ENCODE measurements around the gene CYP2E1. TPM values are rescaled to one million over a fixed set of nuclear protein-coding genes. Genes with fewer than 3 reads are reported as not detected.
"Not testable (repeated sequence)": the region's sequence is repeated elsewhere in the genome, so short reads cannot be mapped to it uniquely, and the experiment has no call there.

CYP2E1 gene
- total RNA-seq: 3.4 TPM
- polyA plus RNA-seq: 2.6 TPM
- long read RNA-seq, donor 1: 0 reads
- long read RNA-seq, donor 2: 0 reads
- long read RNA-seq, donor 3: 0 reads
- long read RNA-seq, donor 4: 0 reads
- long read RNA-seq, donor 5: 0 reads
- long read RNA-seq, donor 6: 0 reads
- long read RNA-seq, donor 7: 0 reads
- long read RNA-seq, donor 8: 0 reads
- long read RNA-seq, donor 9: 0 reads
- long read RNA-seq, donor 10: 0 reads

GRCh38 chr10:133526957-133527588 is at the start of gene CYP2E1:
CYP2E1 (plus strand) TSS chr10:133527363; CDS start chr10:133527396, 33 bp downstream.
- H3K36me3 ChIP-seq (ENCODE audit: control insufficient read depth in 2 of 2, insufficient read depth in 2 of 2, low read length in 1 of 2): no peaks in the 10 kb centered on the region
- peak within 1 kb of the TSS in 1 of 2 donors; percentile 11 for H3K4me3 ChIP-seq (ENCODE audit: low read length in 2 of 2)
- H3K9me3 ChIP-seq (ENCODE audit: control insufficient read depth in 2 of 2, insufficient read depth in 1 of 2, low read length in 1 of 2): peaks cover 0 to 3% of the 10 kb centered on the region in 2 donors
- H3K27me3 ChIP-seq (ENCODE audit: control insufficient read depth in 2 of 2, insufficient read depth in 1 of 2, low read length in 1 of 2): peaks cover 42 to 49% of the 10 kb centered on the region in 2 donors
- no peak for DNase-seq (ENCODE audit: low read depth in 6 of 9, low spot score in 9 of 9)
- H3K4me1 ChIP-seq (ENCODE audit: control insufficient read depth in 2 of 2, insufficient read depth in 2 of 2, low read length in 2 of 2): no peaks in the 10 kb centered on the region
- H3K27ac ChIP-seq (ENCODE audit: low read depth in 1 of 2, low read length in 1 of 2): no peak within 1 kb of the TSS
- WGBS: 90% methylated on average over 16 of the region's 16 CpGs

- peaks cover 0 to 4% of the 10 kb centered on the region in 2 donors for H3K4me1 ChIP-seq (ENCODE audit: control insufficient read depth in 2 of 2, insufficient read depth in 2 of 2, low read length in 2 of 2)
- no peaks in the 10 kb centered on the region for H3K36me3 ChIP-seq (ENCODE audit: control insufficient read depth in 2 of 2, insufficient read depth in 2 of 2, low read length in 1 of 2)
- H3K27me3 ChIP-seq (ENCODE audit: control insufficient read depth in 2 of 2, insufficient read depth in 1 of 2, low read length in 1 of 2): no peaks in the 10 kb centered on the region
- no peaks in the 10 kb centered on the region for H3K9me3 ChIP-seq (ENCODE audit: control insufficient read depth in 2 of 2, insufficient read depth in 1 of 2, low read length in 1 of 2)
- 92% methylated on average over 11 of the region's 12 CpGs for WGBS
- no peak overlapping the region for H3K4me3 ChIP-seq (ENCODE audit: low read length in 2 of 2)
- no peak for DNase-seq (ENCODE audit: low read depth in 6 of 9, low spot score in 9 of 9)
- no peak overlapping the region for H3K27ac ChIP-seq (ENCODE audit: low read depth in 1 of 2, low read length in 1 of 2)
These were observed 46.0 kb upstream of the CYP2E1 start for GRCh38 chr10:133481086-133481643.

- Histone ChIP-seq H3K27me3 (ENCODE audit: control insufficient read depth in 2 of 2, insufficient read depth in 1 of 2, low read length in 1 of 2) (no peaks in the 10 kb centered on the region), H3K4me3 (ENCODE audit: low read length in 2 of 2) (no peak overlapping the region), H3K27ac (ENCODE audit: low read depth in 1 of 2, low read length in 1 of 2) (no peak overlapping the region), H3K4me1 (ENCODE audit: control insufficient read depth in 2 of 2, insufficient read depth in 2 of 2, low read length in 2 of 2) (no peaks in the 10 kb centered on the region), H3K9me3 (ENCODE audit: control insufficient read depth in 2 of 2, insufficient read depth in 1 of 2, low read length in 1 of 2) (no peaks in the 10 kb centered on the region), H3K36me3 (ENCODE audit: control insufficient read depth in 2 of 2, insufficient read depth in 2 of 2, low read length in 1 of 2) (no peaks in the 10 kb centered on the region)
- 92% methylated on average over 10 of the region's 10 CpGs for WGBS
- no peak for DNase-seq (ENCODE audit: low read depth in 6 of 9, low spot score in 9 of 9)
These were observed 45.5 kb upstream of the CYP2E1 start for GRCh38 chr10:133481657-133482056.

GRCh38 chr10:133484818-133485217 is 42.3 kb upstream of the CYP2E1 start:
- no peaks in the 10 kb centered on the region for H3K36me3 ChIP-seq (ENCODE audit: control insufficient read depth in 2 of 2, insufficient read depth in 2 of 2, low read length in 1 of 2)
- no peaks in the 10 kb centered on the region for H3K9me3 ChIP-seq (ENCODE audit: control insufficient read depth in 2 of 2, insufficient read depth in 1 of 2, low read length in 1 of 2)
- H3K27ac ChIP-seq (ENCODE audit: low read depth in 1 of 2, low read length in 1 of 2): no peak overlapping the region
- no peak overlapping the region for H3K4me3 ChIP-seq (ENCODE audit: low read length in 2 of 2)
- no peaks in the 10 kb centered on the region for H3K27me3 ChIP-seq (ENCODE audit: control insufficient read depth in 2 of 2, insufficient read depth in 1 of 2, low read length in 1 of 2)
- DNase-seq (ENCODE audit: low read depth in 6 of 9, low spot score in 9 of 9): no peak
- H3K4me1 ChIP-seq (ENCODE audit: control insufficient read depth in 2 of 2, insufficient read depth in 2 of 2, low read length in 2 of 2): no peaks in the 10 kb centered on the region

GRCh38 chr10:133487085-133487484 is 40.1 kb upstream of the CYP2E1 start:
- Histone ChIP-seq H3K27ac (ENCODE audit: low read depth in 1 of 2, low read length in 1 of 2) (no peak overlapping the region), H3K27me3 (ENCODE audit: control insufficient read depth in 2 of 2, insufficient read depth in 1 of 2, low read length in 1 of 2) (no peaks in the 10 kb centered on the region), H3K4me1 (ENCODE audit: control insufficient read depth in 2 of 2, insufficient read depth in 2 of 2, low read length in 2 of 2) (no peaks in the 10 kb centered on the region), H3K9me3 (ENCODE audit: control insufficient read depth in 2 of 2, insufficient read depth in 1 of 2, low read length in 1 of 2) (no peaks in the 10 kb centered on the region), H3K36me3 (ENCODE audit: control insufficient read depth in 2 of 2, insufficient read depth in 2 of 2, low read length in 1 of 2) (no peaks in the 10 kb centered on the region), H3K4me3 (ENCODE audit: low read length in 2 of 2) (no peak overlapping the region)
- no peak for DNase-seq (ENCODE audit: low read depth in 6 of 9, low spot score in 9 of 9)

- DNase-seq (ENCODE audit: low read depth in 6 of 9, low spot score in 9 of 9): no peak
- H3K27me3 ChIP-seq (ENCODE audit: control insufficient read depth in 2 of 2, insufficient read depth in 1 of 2, low read length in 1 of 2): no peaks in the 10 kb centered on the region
- no peaks in the 10 kb centered on the region for H3K36me3 ChIP-seq (ENCODE audit: control insufficient read depth in 2 of 2, insufficient read depth in 2 of 2, low read length in 1 of 2)
- no peaks in the 10 kb centered on the region for H3K9me3 ChIP-seq (ENCODE audit: control insufficient read depth in 2 of 2, insufficient read depth in 1 of 2, low read length in 1 of 2)
- H3K27ac ChIP-seq (ENCODE audit: low read depth in 1 of 2, low read length in 1 of 2): no peak overlapping the region
- no peaks in the 10 kb centered on the region for H3K4me1 ChIP-seq (ENCODE audit: control insufficient read depth in 2 of 2, insufficient read depth in 2 of 2, low read length in 2 of 2)
- H3K4me3 ChIP-seq (ENCODE audit: low read length in 2 of 2): no peak overlapping the region
These were observed 38.8 kb upstream of the CYP2E1 start for GRCh38 chr10:133488354-133488753.

GRCh38 chr10:133489816-133490588 is 37.2 kb upstream of the CYP2E1 start:
- Histone ChIP-seq H3K36me3 (ENCODE audit: control insufficient read depth in 2 of 2, insufficient read depth in 2 of 2, low read length in 1 of 2) (no peaks in the 10 kb centered on the region), H3K9me3 (ENCODE audit: control insufficient read depth in 2 of 2, insufficient read depth in 1 of 2, low read length in 1 of 2) (no peaks in the 10 kb centered on the region), H3K27ac (ENCODE audit: low read depth in 1 of 2, low read length in 1 of 2) (no peak overlapping the region), H3K4me3 (ENCODE audit: low read length in 2 of 2) (no peak overlapping the region), H3K27me3 (ENCODE audit: control insufficient read depth in 2 of 2, insufficient read depth in 1 of 2, low read length in 1 of 2) (no peaks in the 10 kb centered on the region), H3K4me1 (ENCODE audit: control insufficient read depth in 2 of 2, insufficient read depth in 2 of 2, low read length in 2 of 2) (no peaks in the 10 kb centered on the region)
- no peak for DNase-seq (ENCODE audit: low read depth in 6 of 9, low spot score in 9 of 9)
- WGBS: 62% methylated on average over 2 of the region's 2 CpGs

- not testable (repeated sequence) for DNase-seq (ENCODE audit: low read depth in 6 of 9, low spot score in 9 of 9); H3K36me3 ChIP-seq (ENCODE audit: control insufficient read depth in 2 of 2, insufficient read depth in 2 of 2, low read length in 1 of 2)
- WGBS: 84% methylated on average over 4 of the region's 4 CpGs
These were observed 33.6 kb upstream of the CYP2E1 start for GRCh38 chr10:133493562-133493961.

GRCh38 chr10:133497363-133497762 is 29.8 kb upstream of the CYP2E1 start:
- not testable (repeated sequence) for DNase-seq (ENCODE audit: low read depth in 6 of 9, low spot score in 9 of 9); H3K9me3 ChIP-seq (ENCODE audit: control insufficient read depth in 2 of 2, insufficient read depth in 1 of 2, low read length in 1 of 2); H3K4me1 ChIP-seq (ENCODE audit: control insufficient read depth in 2 of 2, insufficient read depth in 2 of 2, low read length in 2 of 2); H3K36me3 ChIP-seq (ENCODE audit: control insufficient read depth in 2 of 2, insufficient read depth in 2 of 2, low read length in 1 of 2); H3K4me3 ChIP-seq (ENCODE audit: low read length in 2 of 2); H3K27me3 ChIP-seq (ENCODE audit: control insufficient read depth in 2 of 2, insufficient read depth in 1 of 2, low read length in 1 of 2); H3K27ac ChIP-seq (ENCODE audit: low read depth in 1 of 2, low read length in 1 of 2)
- WGBS: 66% methylated on average over 6 of the region's 6 CpGs

More at GRCh38 chr10:133493562-133493961, 33.6 kb upstream of the CYP2E1 start:
- not testable (repeated sequence) for H3K9me3 ChIP-seq (ENCODE audit: control insufficient read depth in 2 of 2, insufficient read depth in 1 of 2, low read length in 1 of 2); H3K4me1 ChIP-seq (ENCODE audit: control insufficient read depth in 2 of 2, insufficient read depth in 2 of 2, low read length in 2 of 2); H3K27ac ChIP-seq (ENCODE audit: low read depth in 1 of 2, low read length in 1 of 2); H3K4me3 ChIP-seq (ENCODE audit: low read length in 2 of 2); H3K27me3 ChIP-seq (ENCODE audit: control insufficient read depth in 2 of 2, insufficient read depth in 1 of 2, low read length in 1 of 2)

Measured in thymus (tissue), 14 donors.